Neural progenitor cell (in vitro differentiated cells): ENCODE data around the gene PLB1. TPM values are rescaled to one million over a fixed set of nuclear protein-coding genes. Genes with fewer than 3 reads are reported as not detected.

ENCODE experiments used
- DNase-seq: peaks from one replicate; pipeline ENCODE4 v3.0.0-alpha.2; 2016; ENCODE audit warnings: low spot score
- H2AFZ ChIP-seq: fragments of 200-600 bp; sonication (generic); replicated peaks from 2 replicates; pipeline ENCODE4 v1.6.1; 2016; ENCODE audit warnings: antibody characterized with exemption
- H3F3A ChIP-seq: fragments of 200-600 bp; sonication (generic); 2 replicates; pipeline ENCODE4 v1.6.1; 2016; ENCODE audit warnings: antibody characterized with exemption, low read depth
- H3K27ac ChIP-seq: fragments of 200-600 bp; sonication (generic); 2 replicates; pipeline ENCODE4 v1.5.1; 2016; ENCODE audit warnings: mild to moderate bottlenecking
- H3K27me3 ChIP-seq: fragments of 200-600 bp; sonication (generic); 2 replicates; pipeline ENCODE4 v1.6.1; 2016; ENCODE audit warnings: mild to moderate bottlenecking, moderate library complexity
- H3K36me3 ChIP-seq: fragments of 200-600 bp; sonication (generic); 2 replicates; pipeline ENCODE4 v1.5.1; 2016
- H3K4me1 ChIP-seq: fragments of 200-600 bp; sonication (generic); 2 replicates; pipeline ENCODE4 v1.6.1; 2016; ENCODE audit warnings: mixed run types
- H3K4me2 ChIP-seq: fragments of 200-600 bp; sonication (generic); 2 replicates; pipeline ENCODE4 v1.6.1; 2016
- H3K4me3 ChIP-seq: fragments of 200-600 bp; sonication (generic); 2 replicates; pipeline ENCODE4 v1.5.1; 2016
- H3K79me2 ChIP-seq: fragments of 200-600 bp; sonication (generic); 2 replicates; pipeline ENCODE4 v1.6.1; 2016; ENCODE audit warnings: low read depth
- H3K9ac ChIP-seq: fragments of 200-600 bp; sonication (generic); 2 replicates; pipeline ENCODE4 v1.6.1; 2016
- H3K9me3 ChIP-seq: fragments of 200-600 bp; sonication (generic); 2 replicates; pipeline ENCODE4 v1.5.1; 2016; ENCODE audit warnings: low read depth
- H4K20me1 ChIP-seq: fragments of 200-600 bp; sonication (generic); 2 replicates; pipeline ENCODE4 v1.6.1; 2016; ENCODE audit warnings: low read depth
- H3K27ac Mint-ChIP-seq: 3 replicates; pipeline ENCODE4 v1.8.0; 2021; ENCODE audit warnings: mixed read lengths
- H3K27me3 Mint-ChIP-seq: 2 replicates; pipeline ENCODE4 v1.8.0; 2022; ENCODE audit warnings: low read depth, mild to moderate bottlenecking, inconsistent platforms, moderate library complexity, mixed read lengths; ENCODE audit not compliant: insufficient read depth
- H3K36me3 Mint-ChIP-seq: 3 replicates; pipeline ENCODE4 v1.8.0; 2021; ENCODE audit warnings: mixed read lengths
- H3K4me1 Mint-ChIP-seq: 3 replicates; pipeline ENCODE4 v1.8.0; 2021; ENCODE audit warnings: mixed read lengths
- H3K4me3 Mint-ChIP-seq: 3 replicates; pipeline ENCODE4 v1.8.0; 2021; ENCODE audit warnings: mild to moderate bottlenecking, moderate library complexity, mixed read lengths
- H3K9me3 Mint-ChIP-seq: 3 replicates; pipeline ENCODE4 v1.8.0; 2020; ENCODE audit warnings: mixed read lengths
- EZH2 ChIP-seq: fragments of 200-600 bp; sonication (generic); IDR thresholded peaks from 2 replicates; pipeline ENCODE4 v1.6.1; 2017; ENCODE audit warnings: antibody characterized with exemption, mild to moderate bottlenecking, moderate library complexity
- EZH2phosphoT487 ChIP-seq: fragments of 200-600 bp; sonication (generic); IDR thresholded peaks from 2 replicates; pipeline ENCODE4 v1.6.1; 2017; ENCODE audit warnings: antibody characterized with exemption
- total RNA-seq: library from RNA; depleted of rRNA; stranded (reverse); fragments of >200 nt; gene quantifications from 2 replicates; pipeline ENCODE4 v1.2.3, GENCODE V29; 2015; ENCODE audit warnings: low replicate concordance
- TF ChIP-seq, protein P1 (sequence below): fragments of 200-600 bp; sonication (generic); IDR thresholded peaks from 2 replicates; pipeline ENCODE4 v1.5.1; 2017; ENCODE audit warnings: antibody characterized with exemption, mild to moderate bottlenecking

Gene PLB1
- total RNA-seq, 1 donor from 2014 or later = not detected

DNA sequence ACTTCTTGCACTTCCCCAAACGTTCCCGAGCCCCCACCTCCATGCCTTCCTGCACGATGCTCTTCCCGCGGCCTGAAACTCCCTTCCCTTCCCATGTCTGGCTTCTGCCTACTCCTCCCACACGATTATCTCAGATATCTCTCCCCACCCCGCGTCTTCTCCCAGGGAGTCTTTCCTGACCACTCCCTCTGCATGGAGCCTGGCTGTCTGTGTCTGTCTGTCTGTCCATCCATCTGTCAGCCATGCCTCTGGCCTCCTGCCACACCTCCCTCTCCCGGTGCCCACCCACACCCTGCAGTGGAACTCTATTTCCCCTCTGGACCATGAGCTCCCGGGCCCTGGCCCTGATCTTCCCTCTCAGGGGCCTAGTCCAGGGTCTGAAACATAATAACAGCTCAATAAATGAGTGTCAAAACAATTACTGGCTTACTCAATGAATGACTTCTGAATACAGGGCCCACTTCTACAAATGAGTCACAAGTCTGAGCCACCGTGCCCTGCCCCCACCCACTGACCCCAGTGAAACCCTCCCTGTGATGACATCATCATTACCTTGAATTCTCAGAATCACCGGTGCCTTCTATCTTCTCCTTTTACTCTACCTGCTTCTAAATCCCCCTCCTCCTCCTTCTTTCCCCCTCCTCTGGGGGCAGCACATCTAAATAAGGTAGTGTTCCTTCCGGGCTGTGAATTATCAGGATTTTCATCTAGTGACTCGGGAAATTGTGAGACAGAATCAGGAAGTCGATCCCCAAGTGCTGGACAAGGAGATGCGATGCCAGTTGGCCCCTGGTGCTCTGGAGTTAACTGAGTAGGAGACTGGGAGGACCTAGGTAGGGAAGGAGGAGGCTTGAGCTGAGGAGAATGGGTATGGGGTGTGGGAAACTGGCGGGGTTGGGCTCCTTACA, 46.1 kb upstream of the PLB1 start:
- TF ChIP-seq, protein P1, sequence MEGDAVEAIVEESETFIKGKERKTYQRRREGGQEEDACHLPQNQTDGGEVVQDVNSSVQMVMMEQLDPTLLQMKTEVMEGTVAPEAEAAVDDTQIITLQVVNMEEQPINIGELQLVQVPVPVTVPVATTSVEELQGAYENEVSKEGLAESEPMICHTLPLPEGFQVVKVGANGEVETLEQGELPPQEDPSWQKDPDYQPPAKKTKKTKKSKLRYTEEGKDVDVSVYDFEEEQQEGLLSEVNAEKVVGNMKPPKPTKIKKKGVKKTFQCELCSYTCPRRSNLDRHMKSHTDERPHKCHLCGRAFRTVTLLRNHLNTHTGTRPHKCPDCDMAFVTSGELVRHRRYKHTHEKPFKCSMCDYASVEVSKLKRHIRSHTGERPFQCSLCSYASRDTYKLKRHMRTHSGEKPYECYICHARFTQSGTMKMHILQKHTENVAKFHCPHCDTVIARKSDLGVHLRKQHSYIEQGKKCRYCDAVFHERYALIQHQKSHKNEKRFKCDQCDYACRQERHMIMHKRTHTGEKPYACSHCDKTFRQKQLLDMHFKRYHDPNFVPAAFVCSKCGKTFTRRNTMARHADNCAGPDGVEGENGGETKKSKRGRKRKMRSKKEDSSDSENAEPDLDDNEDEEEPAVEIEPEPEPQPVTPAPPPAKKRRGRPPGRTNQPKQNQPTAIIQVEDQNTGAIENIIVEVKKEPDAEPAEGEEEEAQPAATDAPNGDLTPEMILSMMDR = no peak
- TF ChIP-seq EZH2phosphoT487 (no peak), EZH2 (no peak)
- H3K4me1 Mint-ChIP-seq = peaks cover 3% of the 10 kb centered on the region
- Histone ChIP-seq H3K79me2 (no peaks in the 10 kb centered on the region), H2AFZ (no peak overlapping the region), H3K4me2 (no peak overlapping the region), H3K9ac (no peak overlapping the region), H3K27ac (no peak overlapping the region), H3K27me3 (no peaks in the 10 kb centered on the region), H4K20me1 (no peaks in the 10 kb centered on the region), H3K4me3 (no peak overlapping the region), H3F3A (no peaks in the 10 kb centered on the region), H3K9me3 (no peaks in the 10 kb centered on the region), H3K4me1 (peaks cover 3% of the 10 kb centered on the region), H3K36me3 (no peaks in the 10 kb centered on the region)
- peaks cover 2% of the 10 kb centered on the region for H3K9me3 Mint-ChIP-seq
- H3K27ac Mint-ChIP-seq = no peak overlapping the region
- H3K36me3 Mint-ChIP-seq = no peaks in the 10 kb centered on the region
- DNase-seq = no peak
- H3K4me3 Mint-ChIP-seq = no peak overlapping the region
- H3K27me3 Mint-ChIP-seq = peaks cover 7% of the 10 kb centered on the region

DNA sequence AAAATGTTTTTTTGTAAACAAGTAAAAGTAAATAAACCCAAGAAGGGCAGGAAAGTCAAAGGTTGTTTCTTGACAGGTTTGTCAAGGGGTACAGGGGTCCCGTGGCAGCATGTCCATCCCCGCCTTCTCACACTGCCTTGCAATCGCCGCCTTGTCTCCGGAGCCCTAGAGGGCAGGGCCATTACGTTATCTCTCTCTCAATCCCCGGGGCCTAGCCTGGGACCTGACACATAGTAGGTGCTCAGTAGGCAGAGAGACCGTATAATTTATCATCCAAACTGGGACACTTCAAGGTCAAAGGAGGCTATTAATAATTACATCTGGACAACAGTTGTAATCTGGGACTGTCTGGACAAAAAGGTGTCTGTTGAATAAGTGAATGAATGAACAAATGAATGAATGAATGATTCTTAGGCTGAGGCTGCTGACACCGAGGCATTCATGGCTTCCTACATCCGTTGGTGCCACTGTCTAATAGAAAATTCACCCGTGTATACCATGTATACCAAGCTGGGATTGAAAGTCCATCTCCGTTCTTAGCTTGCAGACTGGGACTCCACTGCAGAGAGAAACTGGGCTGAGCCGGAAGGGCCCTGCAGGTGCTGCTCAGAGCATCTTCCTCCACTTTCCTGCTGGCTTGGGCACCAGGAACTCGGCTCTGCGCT, 44.8 kb upstream of the PLB1 start:
- no peak overlapping the region for H2AFZ ChIP-seq
- no peaks in the 10 kb centered on the region for H3K36me3 ChIP-seq
- H3F3A ChIP-seq = no peaks in the 10 kb centered on the region
- H3K4me2 ChIP-seq = no peak overlapping the region
- no peak overlapping the region for H3K9ac ChIP-seq
- H3K27me3 Mint-ChIP-seq = peaks cover 13% of the 10 kb centered on the region
- peaks cover 2% of the 10 kb centered on the region for H3K9me3 Mint-ChIP-seq
- no peak overlapping the region for H3K4me3 ChIP-seq
- H4K20me1 ChIP-seq = no peaks in the 10 kb centered on the region
- H3K79me2 ChIP-seq = no peaks in the 10 kb centered on the region
- no peaks in the 10 kb centered on the region for H3K27me3 ChIP-seq
- H3K4me3 Mint-ChIP-seq = no peak overlapping the region
- H3K27ac ChIP-seq = no peak overlapping the region
- H3K36me3 Mint-ChIP-seq = no peaks in the 10 kb centered on the region
- H3K9me3 ChIP-seq = no peaks in the 10 kb centered on the region
- H3K27ac Mint-ChIP-seq = no peak overlapping the region
- TF ChIP-seq EZH2phosphoT487 (no peak), EZH2 (no peak)
- TF ChIP-seq, protein P1 = no peak
- H3K4me1 ChIP-seq = peaks cover 3% of the 10 kb centered on the region
- no peak for DNase-seq
- peaks cover 3% of the 10 kb centered on the region for H3K4me1 Mint-ChIP-seq

DNA sequence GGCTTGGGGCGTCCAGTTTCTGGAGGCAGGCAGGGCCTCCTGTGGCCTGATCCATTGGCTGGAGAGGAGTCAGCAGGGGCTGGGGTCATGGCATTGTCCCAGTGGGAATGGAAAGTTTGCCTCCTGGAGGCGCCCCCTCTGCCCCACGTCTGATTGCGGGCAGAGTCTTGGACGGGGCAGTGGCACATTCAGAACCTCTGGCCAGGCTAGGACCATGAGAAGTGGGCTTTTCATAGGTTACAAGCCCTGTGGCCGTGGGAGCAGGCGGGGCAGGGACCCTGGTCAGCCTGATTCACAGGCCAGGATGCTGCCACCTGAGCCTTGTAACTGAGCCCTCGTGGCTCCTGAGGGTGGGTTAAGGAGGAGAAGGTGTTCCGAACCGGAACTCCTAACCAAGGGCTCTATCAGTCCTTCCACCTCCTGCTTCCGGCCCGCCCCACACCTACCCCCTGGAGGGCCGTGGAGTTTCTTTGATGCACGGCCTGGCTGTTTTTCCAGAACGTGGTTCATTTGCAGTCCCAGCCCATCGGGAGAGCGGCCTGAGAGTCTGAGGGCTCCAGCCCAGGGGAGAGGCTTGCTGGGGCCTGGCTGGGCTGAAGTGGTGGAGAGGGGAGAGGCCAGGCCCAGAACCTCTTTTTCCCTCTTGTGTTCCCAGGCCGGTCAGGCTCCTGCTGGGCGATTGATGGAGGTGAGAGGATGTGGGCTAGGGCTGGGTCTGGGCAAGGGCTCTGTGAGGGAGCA, 43.9 kb upstream of the PLB1 start:
- Histone ChIP-seq H3K36me3 (no peaks in the 10 kb centered on the region), H3K79me2 (no peaks in the 10 kb centered on the region), H3K4me3 (no peak overlapping the region), H3K27ac (no peak overlapping the region), H3K27me3 (no peaks in the 10 kb centered on the region), H3F3A (no peaks in the 10 kb centered on the region), H3K4me1 (peaks cover 3% of the 10 kb centered on the region), H4K20me1 (no peaks in the 10 kb centered on the region), H3K9ac (no peak overlapping the region), H3K9me3 (no peaks in the 10 kb centered on the region), H2AFZ (peak overlapping the region; percentile 47), H3K4me2 (no peak overlapping the region)
- no peaks in the 10 kb centered on the region for H3K36me3 Mint-ChIP-seq
- H3K27me3 Mint-ChIP-seq = peaks cover 14% of the 10 kb centered on the region
- DNase-seq = no peak
- peaks cover 2% of the 10 kb centered on the region for H3K9me3 Mint-ChIP-seq
- TF ChIP-seq, protein P1 = no peak
- TF ChIP-seq EZH2 = no peak
- TF ChIP-seq EZH2phosphoT487 = no peak
- H3K4me3 Mint-ChIP-seq = no peak overlapping the region
- H3K4me1 Mint-ChIP-seq = peaks cover 3% of the 10 kb centered on the region
- no peak overlapping the region for H3K27ac Mint-ChIP-seq
